ENCODE results near the gene MFSD11. TPM values are rescaled to one million over a fixed set of nuclear protein-coding genes. Genes with fewer than 3 reads are reported as not detected.

MFSD11 gene
- total RNA-seq, 1 donor from 2014 or later: 27.0 TPM

- no peak for DNase-seq (ENCODE audit: low spot score)
- intact Hi-C loops (cut with DNase I): no loop called here
Observed at GRCh38 chr17:76822184-76822778, 84.4 kb downstream of the MFSD11 start.

DNA sequence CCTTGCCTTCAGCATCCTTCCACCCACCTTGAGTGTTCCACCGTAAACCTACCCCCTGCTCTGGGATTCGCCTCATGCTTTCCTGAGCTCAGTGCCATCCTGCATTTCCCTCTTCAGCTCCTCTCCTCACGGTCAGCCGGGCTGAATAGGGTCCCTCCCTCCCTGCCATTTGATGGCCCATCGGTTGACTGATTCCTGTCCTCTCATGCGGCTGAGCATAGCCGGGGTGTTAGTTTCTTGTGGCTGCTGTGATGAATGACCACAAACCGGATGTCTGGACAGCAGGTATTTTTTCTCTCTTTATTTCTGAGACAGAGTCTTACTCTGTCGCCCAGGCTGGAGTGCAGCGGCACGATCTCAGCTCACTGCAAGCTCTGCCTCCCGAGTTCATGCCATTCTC lies 86.2 kb downstream of the MFSD11 start:
- no peak for DNase-seq (ENCODE audit: low spot score)
- intact Hi-C loops (cut with DNase I): no loop called here

DNA sequence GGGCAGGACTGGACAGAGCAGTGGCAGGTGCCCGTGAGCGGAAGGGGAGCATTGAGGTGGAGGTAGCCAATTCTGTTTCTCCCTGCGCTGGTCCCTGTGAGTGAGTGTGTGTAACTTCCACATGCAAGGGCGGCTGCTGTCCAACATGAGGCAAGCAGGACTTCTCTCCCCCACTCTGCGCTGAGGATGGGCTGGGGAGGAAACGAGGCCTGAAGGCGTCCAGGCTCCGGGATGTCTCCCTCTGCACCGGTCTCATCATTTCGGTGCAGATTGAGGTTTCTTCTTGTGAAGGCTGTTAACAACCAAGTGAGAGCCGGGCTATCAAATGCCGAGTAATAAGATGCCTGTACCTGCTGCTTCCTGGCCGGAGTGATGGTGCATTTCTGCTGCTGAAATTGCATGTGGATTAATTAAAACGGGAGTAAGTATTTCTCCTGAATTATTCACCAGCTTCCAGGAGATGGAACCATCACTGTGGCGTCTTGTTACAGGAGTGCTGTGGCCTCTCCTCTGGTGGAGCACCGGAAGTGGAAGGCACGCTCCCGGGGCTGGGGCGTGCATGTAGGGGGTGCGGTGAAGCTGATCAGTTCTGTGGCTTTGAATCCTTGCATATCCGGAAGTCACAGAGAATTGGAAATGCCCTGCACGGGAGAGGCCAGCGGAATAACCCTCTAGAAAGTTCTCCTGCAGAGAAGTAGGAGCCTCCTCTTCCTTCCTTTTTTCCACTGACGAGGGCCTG lies 88.6 kb downstream of the MFSD11 start:
- no peak for DNase-seq (ENCODE audit: low spot score)

GRCh38 chr17:76827736-76828135 lies 89.8 kb downstream of the MFSD11 start:
- no peak for DNase-seq (ENCODE audit: low spot score)
- intact Hi-C loops (cut with DNase I): no loop called here

More for the DNA sequence above, 88.6 kb downstream of the MFSD11 start:
- intact Hi-C loops (cut with DNase I): no loop called here

Small RNA genes lying within 50 kb of the gene (microRNA-seq; reads per million reads assigned to microRNA genes)
- gene MIR636: not detected

Other genes with a start within 250 kb of the MFSD11 start
- gene RHBDF2, start 236.7 kb upstream of the MFSD11 start, total RNA-seq: 11.5 TPM
- 17.6 TPM for gene CYGB, start 200.4 kb upstream of the MFSD11 start, total RNA-seq
- gene PRCD, start 198.1 kb upstream of the MFSD11 start, total RNA-seq: 2.7 TPM
- 6.2 TPM for gene ST6GALNAC2, start 152.3 kb upstream of the MFSD11 start, total RNA-seq
- 1.9 TPM for gene ST6GALNAC1, start 94.4 kb upstream of the MFSD11 start, total RNA-seq
- 666 TPM for gene MXRA7, start 27.2 kb upstream of the MFSD11 start, total RNA-seq
- gene JMJD6, start 11.5 kb upstream of the MFSD11 start, total RNA-seq: 60.7 TPM
- gene METTL23, start 11.3 kb upstream of the MFSD11 start, total RNA-seq: 21.4 TPM
- 98.0 TPM for gene SRSF2, start 788 bp upstream of the MFSD11 start, total RNA-seq
- gene MGAT5B, start 130.3 kb downstream of the MFSD11 start, total RNA-seq: 0.13 TPM